GM18505 (cell line): ENCODE results near the gene PARD3B.

Experiments used
- ATAC-seq: cut with Tn5 transposase; IDR thresholded peaks from one replicate; pipeline ENCODE4 v1.9.1; 2021; ENCODE audit not compliant: unreplicated experiment
- POLR2A ChIP-seq: IDR thresholded peaks from 4 replicates; pipeline ENCODE4 v1.6.1; 2011; ENCODE audit warnings: borderline replicate concordance; ENCODE audit not compliant: insufficient read depth, insufficient read length; ENCODE audit errors: extremely low read depth

PARD3B gene

DNA sequence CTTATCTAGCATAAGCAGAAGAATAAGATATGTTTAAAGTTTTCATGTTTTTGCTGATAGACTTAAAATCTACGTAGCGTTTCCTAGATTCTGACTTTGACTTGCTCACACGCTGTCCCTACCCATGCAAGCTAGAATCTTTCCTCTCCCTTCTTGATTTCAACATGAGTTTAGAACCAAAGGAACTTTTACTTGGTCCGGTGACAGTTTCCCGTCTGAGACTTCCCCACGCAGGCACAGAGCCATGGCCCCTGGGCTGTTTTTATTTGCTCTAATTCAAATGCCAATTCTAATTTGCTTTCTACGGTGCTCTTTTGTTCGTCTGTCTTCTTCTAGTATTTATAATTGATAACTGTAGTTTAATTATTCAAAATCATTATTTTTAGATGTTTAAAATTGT is 467.7 kb downstream of the PARD3B start:
- no peak for ATAC-seq
- no peak for TF ChIP-seq POLR2A

DNA sequence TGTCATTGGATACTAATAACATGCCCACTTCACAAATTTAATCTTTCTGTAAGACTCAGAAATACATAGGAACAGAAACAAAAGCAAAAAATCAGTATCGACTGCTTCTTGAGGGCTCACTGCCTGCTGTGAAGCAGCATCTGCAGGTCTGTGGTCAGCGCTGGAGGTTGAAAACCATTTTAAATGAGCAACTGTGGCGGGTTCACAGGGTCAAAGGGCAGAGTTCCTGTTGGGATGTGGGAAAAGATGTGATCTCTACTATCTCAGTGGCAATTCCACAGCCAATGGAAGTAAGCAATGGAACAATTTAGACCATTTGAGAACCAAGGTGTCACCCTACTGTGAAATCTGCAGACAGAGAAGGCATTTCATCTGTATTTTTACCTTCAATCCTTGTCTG is 468.3 kb downstream of the PARD3B start:
- ATAC-seq: no peak
- TF ChIP-seq POLR2A: no peak

- TF ChIP-seq POLR2A: no peak
Observed at GRCh38 chr2:205014201-205014600, 468.9 kb downstream of the PARD3B start.

DNA sequence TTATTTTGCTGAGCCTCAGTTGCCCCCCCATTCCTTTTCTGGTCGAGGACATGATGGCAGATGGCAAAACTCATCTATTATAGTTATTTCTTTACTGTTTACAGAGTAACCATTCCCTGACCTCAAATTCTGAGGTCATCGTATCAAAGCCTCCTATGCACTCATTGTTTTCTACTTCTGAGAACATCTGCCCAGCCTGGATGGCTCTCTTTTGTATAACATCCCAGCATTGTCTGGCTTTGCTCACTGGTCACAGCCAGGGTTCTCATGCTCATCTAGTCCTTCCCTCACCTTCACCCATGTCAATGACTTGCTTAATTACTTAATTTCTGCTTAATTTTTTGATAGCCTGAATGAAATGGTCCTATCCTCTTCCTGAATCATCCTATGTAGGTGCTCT is 472.1 kb downstream of the PARD3B start:
- ATAC-seq: no peak
- no peak for TF ChIP-seq POLR2A

More at GRCh38 chr2:205014201-205014600, 468.9 kb downstream of the PARD3B start:
- no peak for ATAC-seq

DNA sequence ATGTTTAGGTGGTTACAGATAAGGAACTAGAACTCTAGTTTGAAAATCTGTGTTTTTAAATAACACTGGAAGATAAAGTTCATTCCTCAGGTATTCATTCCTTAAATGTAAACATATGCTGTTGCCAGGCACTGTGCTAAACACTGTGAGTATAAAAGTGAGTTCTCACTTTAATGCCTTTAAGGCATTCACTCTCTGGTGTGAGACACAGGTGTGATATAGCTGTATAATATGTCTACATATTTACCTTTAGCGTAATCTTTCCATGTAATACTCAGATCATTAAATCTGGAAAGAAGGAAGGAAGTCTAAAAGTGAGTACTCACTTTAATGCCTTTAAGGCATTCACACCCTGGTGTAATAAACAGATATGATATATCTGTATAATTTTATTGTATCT is 472.6 kb downstream of the PARD3B start:
- TF ChIP-seq POLR2A: no peak
- ATAC-seq: no peak

- no peak for ATAC-seq
- TF ChIP-seq POLR2A: no peak
Observed at GRCh38 chr2:205020673-205021072, 475.4 kb downstream of the PARD3B start.

- no peak for ATAC-seq
- TF ChIP-seq POLR2A: no peak
Observed at GRCh38 chr2:205022841-205023240, 477.6 kb downstream of the PARD3B start.

- no peak for TF ChIP-seq POLR2A
- no peak for ATAC-seq
Observed at GRCh38 chr2:205024822-205025518, 479.7 kb downstream of the PARD3B start.

GRCh38 chr2:205025580-205026240 is 480.4 kb downstream of the PARD3B start:
- TF ChIP-seq POLR2A: no peak
- ATAC-seq: no peak

- ATAC-seq: no peak
- TF ChIP-seq POLR2A: no peak
Observed at GRCh38 chr2:205030695-205031094, 485.4 kb downstream of the PARD3B start.

GRCh38 chr2:205032093-205032551 is 486.8 kb downstream of the PARD3B start:
- TF ChIP-seq POLR2A: no peak
- no peak for ATAC-seq

DNA sequence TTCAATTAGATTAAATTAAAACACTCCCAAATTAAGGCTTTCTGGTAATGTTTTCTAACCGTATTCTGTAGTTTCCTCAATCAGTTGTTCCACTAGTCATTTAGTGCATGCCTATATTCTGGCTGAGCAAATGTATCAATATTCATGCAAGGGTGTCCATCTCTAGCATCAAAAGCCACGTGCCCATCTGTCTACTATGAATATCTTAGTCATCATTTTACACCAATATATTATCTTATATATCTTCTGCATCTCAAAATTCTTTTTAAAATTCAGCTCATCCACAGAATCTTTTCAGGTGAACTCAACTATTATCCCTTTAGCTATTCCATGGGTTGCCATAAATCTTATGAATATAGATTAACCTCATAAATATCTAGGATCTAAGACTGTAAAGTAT is 488.2 kb downstream of the PARD3B start:
- ATAC-seq: no peak
- TF ChIP-seq POLR2A: no peak

DNA sequence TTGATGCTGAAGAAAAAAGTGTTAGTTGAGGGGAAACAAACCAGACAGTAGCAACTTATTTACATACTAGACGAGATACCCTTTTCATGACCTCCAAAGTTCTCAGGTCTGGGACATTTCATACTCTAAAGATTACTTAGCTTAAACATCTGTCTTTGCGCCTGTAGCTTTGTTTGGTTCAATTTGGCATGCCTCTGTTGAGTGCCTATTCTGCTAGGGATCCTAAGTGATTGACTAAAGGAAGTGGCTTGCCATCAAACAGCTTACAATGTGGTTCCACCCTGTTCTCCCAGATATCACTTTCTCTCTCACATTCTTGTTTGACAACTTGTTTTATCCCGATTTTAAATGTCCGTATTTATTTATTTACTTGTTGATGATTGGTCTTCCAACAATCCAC is 488.8 kb downstream of the PARD3B start:
- no peak for ATAC-seq
- TF ChIP-seq POLR2A: no peak

GRCh38 chr2:205040323-205040722 is 495.0 kb downstream of the PARD3B start:
- no peak for ATAC-seq
- no peak for TF ChIP-seq POLR2A
